KG1 (cell line): ENCODE measurements around the gene BRD2.

Experiments
- DNase-seq: peaks from one replicate; lab custom pipeline; 2025; lab: John Stamatoyannopoulos, UW

Gene BRD2

GRCh38 chr6:32949113-32949512, 19.3 kb upstream of the BRD2 start:
- DNase-seq: no peak

- DNase-seq: no peak
Measured at GRCh38 chr6:32950010-32950409, 18.4 kb upstream of the BRD2 start.

GRCh38 chr6:32950449-32950848, 17.9 kb upstream of the BRD2 start:
- no peak for DNase-seq

GRCh38 chr6:32952817-32953739, 15.3 kb upstream of the BRD2 start, which contains the start of gene HLA-DMA:
Gene HLA-DMA, minus strand, starts transcription at chr6:32953097. Its CDS starts 61 bp downstream, at chr6:32953036.
- DNase-seq: peak; percentile 90

GRCh38 chr6:32953775-32954174, 14.6 kb upstream of the BRD2 start:
- no peak for DNase-seq

- DNase-seq: no peak
Measured at GRCh38 chr6:32954267-32954666, 14.1 kb upstream of the BRD2 start.

GRCh38 chr6:32954986-32955802, 13.2 kb upstream of the BRD2 start:
- no peak for DNase-seq

GRCh38 chr6:32956176-32956575, 12.2 kb upstream of the BRD2 start:
- no peak for DNase-seq

- no peak for DNase-seq
Measured at GRCh38 chr6:32960563-32960962, 7.8 kb upstream of the BRD2 start.

GRCh38 chr6:32962213-32962826, 6.1 kb upstream of the BRD2 start:
- no peak for DNase-seq

- no peak for DNase-seq
Measured at GRCh38 chr6:32963866-32964265, 4.5 kb upstream of the BRD2 start.

GRCh38 chr6:32964776-32965175, 3.6 kb upstream of the BRD2 start:
- no peak for DNase-seq

- peak; percentile 56 for DNase-seq
Measured at GRCh38 chr6:32967151-32968091, 973 bp upstream of the BRD2 start.

- peak; percentile 89 for DNase-seq
Measured at GRCh38 chr6:32968867-32969684, 682 bp downstream of the BRD2 start.

- DNase-seq: no peak
Measured at GRCh38 chr6:32969685-32970412, 1.5 kb downstream of the BRD2 start.

GRCh38 chr6:32970413-32971241, 2.2 kb downstream of the BRD2 start:
- peak; percentile 90 for DNase-seq

- DNase-seq: no peak
Measured at GRCh38 chr6:32971242-32971580, 2.8 kb downstream of the BRD2 start.

GRCh38 chr6:32971581-32972352, 3.4 kb downstream of the BRD2 start:
- DNase-seq: peak; percentile 97
